GM12801 (cell line): ENCODE measurements around the gene PRKAR1A.

Experiments used
- CTCF ChIP-seq: IDR thresholded peaks from one replicate; pipeline ENCODE4 v1.5.1; 2011; ENCODE audit warnings: control low read depth; ENCODE audit not compliant: insufficient read length; ENCODE audit errors: extremely low read depth

The PRKAR1A gene

GRCh38 chr17:68578236-68578635, 66.0 kb downstream of the PRKAR1A start:
- no peak for TF ChIP-seq CTCF

GRCh38 chr17:68579194-68579927, 67.1 kb downstream of the PRKAR1A start:
- no peak for TF ChIP-seq CTCF

GRCh38 chr17:68580236-68580770, 68.1 kb downstream of the PRKAR1A start:
- no peak for TF ChIP-seq CTCF

- no peak for TF ChIP-seq CTCF
Observed at GRCh38 chr17:68581863-68582645, 69.8 kb downstream of the PRKAR1A start.

- TF ChIP-seq CTCF, result no peak
Observed at GRCh38 chr17:68584581-68585303, 72.5 kb downstream of the PRKAR1A start.

- TF ChIP-seq CTCF, result no peak
Observed at GRCh38 chr17:68585643-68586042, 73.4 kb downstream of the PRKAR1A start.

GRCh38 chr17:68587026-68587425, 74.8 kb downstream of the PRKAR1A start:
- no peak for TF ChIP-seq CTCF
